GM23248 (cell line): Measurements from ENCODE around the gene BCL2.

Experiments used
- EZH2 ChIP-seq: fragments of 200-600 bp; sonication (generic); IDR thresholded peaks from 2 replicates; pipeline ENCODE4 v1.6.1; 2018; ENCODE audit warnings: antibody characterized with exemption, mild to moderate bottlenecking; ENCODE audit not compliant: insufficient read depth, poor library complexity, severe bottlenecking
- EZH2phosphoT487 ChIP-seq: fragments of 200-600 bp; sonication (generic); IDR thresholded peaks from 2 replicates; pipeline ENCODE4 v1.6.1; 2018; ENCODE audit warnings: antibody characterized with exemption, moderate library complexity, mild to moderate bottlenecking, low read depth; ENCODE audit not compliant: insufficient read depth

DNA sequence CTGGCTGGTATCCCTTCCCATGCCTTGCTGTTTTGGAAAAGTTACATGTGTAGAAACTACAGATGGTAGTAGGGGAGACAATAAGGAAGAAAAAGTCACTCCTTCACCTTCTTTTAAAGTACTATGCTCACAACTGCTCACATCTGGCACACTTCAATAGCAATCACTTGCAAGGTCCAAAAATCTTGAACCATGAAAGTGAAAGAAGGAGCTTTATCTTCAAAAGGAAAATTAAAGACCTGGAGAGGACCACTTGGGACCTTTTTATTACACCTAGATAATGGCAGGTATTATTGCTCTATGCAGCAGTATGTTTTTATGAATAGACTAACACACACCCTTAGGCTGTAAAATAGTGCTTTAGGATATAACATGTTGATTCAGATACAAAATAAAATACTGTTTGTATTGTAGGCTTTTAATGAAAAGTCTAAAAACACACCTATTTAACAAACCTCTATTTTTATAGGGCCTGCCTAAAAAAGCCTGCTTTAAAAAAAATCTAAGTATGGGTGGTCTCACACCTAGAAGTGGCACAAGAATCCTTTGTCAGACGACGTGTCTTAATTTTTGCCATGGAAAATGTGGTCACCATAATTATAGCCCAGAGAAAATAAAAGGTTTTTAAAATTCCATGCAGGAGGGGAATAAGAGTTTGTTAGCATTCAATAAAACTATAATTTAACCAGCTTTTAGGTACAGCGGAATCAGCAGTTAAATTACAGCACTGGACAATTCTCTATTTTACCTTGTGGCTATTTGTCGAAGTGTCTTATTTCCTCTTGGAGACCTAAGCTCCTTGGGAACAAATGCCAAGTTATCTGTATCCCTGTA is 124.0 kb downstream of the BCL2 start:
- TF ChIP-seq EZH2 (no peak), EZH2phosphoT487 (no peak)
